Calu3 (cell line): Measurements from ENCODE around the gene ERN1. TPM values are rescaled to one million over a fixed set of nuclear protein-coding genes. Genes with fewer than 3 reads are reported as not detected.

ENCODE experiments used
- BruUV-seq: library from RNA; stranded (reverse); fragments of 400-500 nt; replicated peaks from 2 replicates; lab custom pipeline; 2021; lab: Mats Ljungman, UMichigan
- CTCF ChIA-PET: fragments of 300-600 bp; sonication (Branson Sonifier 250); formaldehyde crosslinking; loops from one replicate; lab custom pipeline; 2022; ENCODE audit warnings: antibody characterized with exemption; lab: Charles Lee
- DNase-seq: peaks from one replicate; pipeline ENCODE4 v3.0.0; 2022
- H3K27ac Mint-ChIP-seq: one replicate; pipeline ENCODE4 v1.8.0; 2022; ENCODE audit warnings: mixed read lengths; ENCODE audit not compliant: unreplicated experiment
- H3K27me3 Mint-ChIP-seq: one replicate; pipeline ENCODE4 v1.8.0; 2022; ENCODE audit warnings: mixed read lengths; ENCODE audit not compliant: unreplicated experiment
- H3K36me3 Mint-ChIP-seq: one replicate; pipeline ENCODE4 v1.8.0; 2022; ENCODE audit warnings: mild to moderate bottlenecking, moderate library complexity, mixed read lengths; ENCODE audit not compliant: insufficient read depth, unreplicated experiment
- H3K4me1 Mint-ChIP-seq: one replicate; pipeline ENCODE4 v1.8.0; 2022; ENCODE audit warnings: mild to moderate bottlenecking, low read depth, mixed read lengths; ENCODE audit not compliant: unreplicated experiment
- H3K4me3 Mint-ChIP-seq: one replicate; pipeline ENCODE4 v1.8.0; 2022; ENCODE audit warnings: mild to moderate bottlenecking, low read depth, moderate library complexity, mixed read lengths; ENCODE audit not compliant: unreplicated experiment
- H3K9me3 Mint-ChIP-seq: one replicate; pipeline ENCODE4 v1.8.0; 2022; ENCODE audit warnings: low read depth, mixed read lengths; ENCODE audit not compliant: unreplicated experiment
- intact Hi-C: fragments of 100-400 bp; cut with micrococcal nuclease; formaldehyde crosslinking; loops from one replicate; pipeline ENCODE4 v1.10.0; 2022; ENCODE audit not compliant: unreplicated experiment
- total RNA-seq: library from RNA; stranded (reverse); gene quantifications from 2 replicates; pipeline ENCODE4 v1.2.3, GENCODE V29; 2022
- TF ChIP-seq, protein P1 (sequence below): fragments of 200-600 bp; IDR thresholded peaks from one replicate; pipeline ENCODE4 v1.8.0; 2022; ENCODE audit warnings: antibody characterized with exemption; ENCODE audit not compliant: unreplicated experiment

ERN1 gene
- total RNA-seq, 1 experiment from 2014 or later = 16.5 TPM

DNA sequence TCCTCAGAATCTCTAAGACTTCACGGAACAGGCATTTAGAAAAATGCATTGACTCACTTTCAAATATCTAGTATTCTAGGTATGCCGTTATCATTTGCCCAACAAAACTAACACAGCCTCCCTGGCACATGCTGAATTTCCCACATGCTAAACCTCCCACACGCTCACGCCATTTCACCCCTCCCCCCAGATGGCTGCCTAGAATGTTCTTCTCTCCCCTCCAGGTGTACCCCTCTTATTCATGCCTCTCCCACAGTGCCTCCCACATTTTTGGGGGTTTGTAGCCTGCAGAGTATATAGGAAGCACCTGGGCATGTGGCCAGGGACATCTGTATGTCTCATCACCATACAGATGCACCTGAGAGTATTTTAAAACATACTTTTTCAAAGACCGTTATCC lies 71.3 kb downstream of the ERN1 start:
- no peaks in the 10 kb centered on the region for H3K4me1 Mint-ChIP-seq
- H3K9me3 Mint-ChIP-seq = no peaks in the 10 kb centered on the region
- intact Hi-C loops = no loop called here
- H3K27me3 Mint-ChIP-seq = no peaks in the 10 kb centered on the region
- H3K27ac Mint-ChIP-seq = no peak overlapping the region
- CTCF ChIA-PET = no interaction called here
- no peak for DNase-seq
- H3K4me3 Mint-ChIP-seq = no peak overlapping the region
- TF ChIP-seq, protein P1, sequence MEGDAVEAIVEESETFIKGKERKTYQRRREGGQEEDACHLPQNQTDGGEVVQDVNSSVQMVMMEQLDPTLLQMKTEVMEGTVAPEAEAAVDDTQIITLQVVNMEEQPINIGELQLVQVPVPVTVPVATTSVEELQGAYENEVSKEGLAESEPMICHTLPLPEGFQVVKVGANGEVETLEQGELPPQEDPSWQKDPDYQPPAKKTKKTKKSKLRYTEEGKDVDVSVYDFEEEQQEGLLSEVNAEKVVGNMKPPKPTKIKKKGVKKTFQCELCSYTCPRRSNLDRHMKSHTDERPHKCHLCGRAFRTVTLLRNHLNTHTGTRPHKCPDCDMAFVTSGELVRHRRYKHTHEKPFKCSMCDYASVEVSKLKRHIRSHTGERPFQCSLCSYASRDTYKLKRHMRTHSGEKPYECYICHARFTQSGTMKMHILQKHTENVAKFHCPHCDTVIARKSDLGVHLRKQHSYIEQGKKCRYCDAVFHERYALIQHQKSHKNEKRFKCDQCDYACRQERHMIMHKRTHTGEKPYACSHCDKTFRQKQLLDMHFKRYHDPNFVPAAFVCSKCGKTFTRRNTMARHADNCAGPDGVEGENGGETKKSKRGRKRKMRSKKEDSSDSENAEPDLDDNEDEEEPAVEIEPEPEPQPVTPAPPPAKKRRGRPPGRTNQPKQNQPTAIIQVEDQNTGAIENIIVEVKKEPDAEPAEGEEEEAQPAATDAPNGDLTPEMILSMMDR = no peak
- BruUV-seq = no TSS peak
- H3K36me3 Mint-ChIP-seq = peaks cover 25% of the 10 kb centered on the region

DNA sequence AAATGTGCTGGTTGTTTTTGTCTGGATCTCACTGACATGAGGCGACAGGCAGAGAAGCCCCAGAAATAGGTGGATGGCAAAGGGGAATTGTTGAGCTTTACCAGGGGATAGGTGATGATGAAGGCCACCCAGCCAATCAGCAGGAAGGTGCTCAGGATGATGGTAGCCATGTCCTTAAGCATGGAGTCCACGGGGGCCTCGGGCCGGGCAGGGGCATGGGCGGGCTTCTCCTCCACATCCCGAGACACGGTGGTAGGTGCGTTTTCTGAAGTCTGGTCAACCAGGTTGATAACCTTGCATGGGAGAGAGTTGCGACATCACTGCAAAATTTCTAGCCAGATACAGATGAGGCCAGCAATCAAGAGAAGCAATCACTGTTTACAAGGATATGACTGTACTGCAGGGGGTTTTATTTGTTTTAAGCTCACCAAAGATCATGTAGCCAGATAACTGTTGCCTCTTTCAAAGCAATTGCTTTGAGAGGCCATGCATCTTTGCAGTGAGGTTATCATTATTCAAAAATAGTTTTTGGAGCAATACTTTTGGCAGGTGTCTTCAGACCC lies 72.2 kb downstream of the ERN1 start:
- no peak for DNase-seq
- H3K36me3 Mint-ChIP-seq = peaks cover 25% of the 10 kb centered on the region
- H3K9me3 Mint-ChIP-seq = no peaks in the 10 kb centered on the region
- no peak overlapping the region for H3K4me3 Mint-ChIP-seq
- no peaks in the 10 kb centered on the region for H3K27me3 Mint-ChIP-seq
- no peak overlapping the region for H3K27ac Mint-ChIP-seq
- intact Hi-C loops = loop anchor here (2.0 kb wide), 1 partner anchor 75 kb away; no protein-coding TSS in a partner anchor
- TF ChIP-seq, protein P1 = no peak
- CTCF ChIA-PET = interaction anchor here (2.1 to 2.3 kb wide), 2 partner anchors 72 to 76 kb away, joined by 11 to 47 read pairs; partner anchors contain the start of gene ERN1
- no peaks in the 10 kb centered on the region for H3K4me1 Mint-ChIP-seq
- no TSS peak for BruUV-seq

DNA sequence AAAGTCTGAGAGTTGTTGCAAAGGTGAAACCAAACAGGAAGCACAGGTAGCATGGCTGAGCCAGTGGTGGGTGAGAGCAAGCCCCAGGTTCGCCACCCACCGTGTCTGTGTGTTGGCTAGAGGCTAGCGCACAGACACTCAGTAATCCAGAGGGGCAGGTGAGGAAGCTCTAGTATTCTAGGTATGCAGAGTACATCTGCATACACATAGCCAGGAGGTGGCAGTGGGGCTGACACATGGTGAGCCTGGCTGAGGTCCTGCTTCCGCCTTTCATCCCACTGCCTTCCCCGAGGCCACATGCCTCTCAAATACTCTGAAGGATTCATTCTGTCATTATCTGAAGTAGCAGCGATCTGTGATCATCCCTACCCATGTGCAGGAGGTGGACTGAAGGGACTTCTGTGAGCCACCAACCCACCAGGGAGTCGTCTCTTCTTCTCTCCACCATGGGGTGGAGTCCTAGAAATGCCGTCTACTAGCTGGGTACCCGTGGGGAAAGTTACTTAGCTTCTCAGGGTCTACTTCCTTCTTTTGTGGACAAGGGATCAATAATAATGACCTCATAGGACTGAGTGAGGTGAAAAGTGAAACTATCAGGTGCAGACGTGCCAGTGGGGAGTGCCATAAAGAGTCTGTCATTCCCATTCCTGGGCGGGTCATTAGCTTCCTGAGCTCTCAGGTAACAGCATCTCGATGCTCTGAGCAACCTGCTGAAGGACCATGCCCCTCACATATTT lies 73.5 kb downstream of the ERN1 start:
- peak overlapping the region; percentile 90 for H3K27ac Mint-ChIP-seq
- TF ChIP-seq, protein P1 = peak; percentile 15
- peak overlapping the region; percentile 24 for H3K4me3 Mint-ChIP-seq
- intact Hi-C loops = loop anchor here (2.0 kb wide), 1 partner anchor 76 kb away; no protein-coding TSS in a partner anchor
- TSS peak; percentile 82 for BruUV-seq
- peaks cover 30% of the 10 kb centered on the region for H3K36me3 Mint-ChIP-seq
- H3K9me3 Mint-ChIP-seq = no peaks in the 10 kb centered on the region
- no peaks in the 10 kb centered on the region for H3K27me3 Mint-ChIP-seq
- no peaks in the 10 kb centered on the region for H3K4me1 Mint-ChIP-seq
- DNase-seq = peak; percentile 65
- CTCF ChIA-PET = interaction anchor here (0.5 to 2.3 kb wide), 13 partner anchors 14 to 226 kb away, joined by 3 to 47 read pairs (median 5); partner anchors contain the start of gene ERN1

- no peak overlapping the region for H3K4me3 Mint-ChIP-seq
- no peaks in the 10 kb centered on the region for H3K4me1 Mint-ChIP-seq
- DNase-seq = no peak
- H3K36me3 Mint-ChIP-seq = peaks cover 30% of the 10 kb centered on the region
- intact Hi-C loops = loop anchor here (2.0 kb wide), 1 partner anchor 77 kb away; no protein-coding TSS in a partner anchor
- no peaks in the 10 kb centered on the region for H3K9me3 Mint-ChIP-seq
- no peaks in the 10 kb centered on the region for H3K27me3 Mint-ChIP-seq
- TF ChIP-seq, protein P1 = no peak
- BruUV-seq = no TSS peak
- no peak overlapping the region for H3K27ac Mint-ChIP-seq
- CTCF ChIA-PET = interaction anchor here (1.2 to 2.3 kb wide), 6 partner anchors 14 to 152 kb away, joined by 3 to 47 read pairs (median 8); partner anchors contain the start of gene ERN1
Measured at GRCh38 chr17:64055183-64056142, 74.5 kb downstream of the ERN1 start.
